ENCODE data around the gene SLC25A45.

SLC25A45 gene

DNA sequence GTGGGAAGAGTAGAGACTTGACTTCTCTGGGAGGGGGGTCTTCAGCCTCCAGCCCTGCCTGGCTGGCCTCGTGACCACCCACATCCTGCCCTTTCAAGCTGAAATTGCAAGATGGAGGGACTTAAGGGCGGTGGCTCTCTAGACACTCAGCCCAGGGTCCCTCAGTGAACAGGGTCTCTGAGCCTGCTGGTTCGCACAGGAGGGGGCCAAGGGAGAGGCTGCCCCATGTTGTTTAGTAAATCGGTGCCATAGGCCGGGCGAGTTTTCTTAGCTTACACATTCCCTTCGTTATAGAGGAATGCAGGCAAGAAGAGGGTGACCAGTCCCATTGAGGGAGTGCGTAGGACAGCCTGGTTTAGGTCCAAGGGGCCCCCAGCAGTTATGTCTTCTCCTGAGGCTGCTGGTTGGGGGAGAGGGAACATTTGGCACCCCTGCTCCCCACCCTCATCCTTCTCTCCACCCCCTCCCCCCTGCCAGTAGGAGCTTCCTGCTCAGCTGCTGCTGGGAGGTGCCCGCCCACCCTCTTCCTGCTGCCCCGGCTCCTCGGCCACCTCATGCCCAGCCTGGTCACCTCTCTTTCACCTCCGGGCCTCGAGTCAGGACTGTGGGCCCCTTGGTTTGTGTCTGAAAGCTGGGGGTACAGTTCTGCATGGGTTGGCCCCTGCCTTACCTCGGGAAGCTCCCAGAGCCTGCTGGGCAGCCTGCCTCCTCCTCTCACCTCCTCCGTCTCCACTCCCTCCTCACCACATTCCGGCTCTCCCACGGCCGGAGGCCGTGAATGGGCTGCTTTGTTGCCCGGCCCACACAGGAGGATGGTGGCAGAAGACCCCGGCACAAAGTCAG, 7.9 kb upstream of the SLC25A45 start:
- Histone ChIP-seq H3K4me1 (peaks cover 2% of the 10 kb centered on the region), H3K9me3 (ENCODE audit: control insufficient read depth, low read length) (no peaks in the 10 kb centered on the region), H3K4me2 (ENCODE audit: low read length) (no peak overlapping the region), H3K9ac (no peak overlapping the region), H2AFZ (no peak overlapping the region), H3K27ac (peak overlapping the region; percentile 51), H3K4me3 (ENCODE audit: low read depth, low read length) (no peak overlapping the region), H3K36me3 (ENCODE audit: control insufficient read depth, insufficient read depth, low read length) (no peaks in the 10 kb centered on the region), H3K79me2 (peaks cover 7% of the 10 kb centered on the region), H3K27me3 (ENCODE audit: control insufficient read depth, insufficient read depth, low read length) (no peaks in the 10 kb centered on the region)
- TF ChIP-seq, protein P1, sequence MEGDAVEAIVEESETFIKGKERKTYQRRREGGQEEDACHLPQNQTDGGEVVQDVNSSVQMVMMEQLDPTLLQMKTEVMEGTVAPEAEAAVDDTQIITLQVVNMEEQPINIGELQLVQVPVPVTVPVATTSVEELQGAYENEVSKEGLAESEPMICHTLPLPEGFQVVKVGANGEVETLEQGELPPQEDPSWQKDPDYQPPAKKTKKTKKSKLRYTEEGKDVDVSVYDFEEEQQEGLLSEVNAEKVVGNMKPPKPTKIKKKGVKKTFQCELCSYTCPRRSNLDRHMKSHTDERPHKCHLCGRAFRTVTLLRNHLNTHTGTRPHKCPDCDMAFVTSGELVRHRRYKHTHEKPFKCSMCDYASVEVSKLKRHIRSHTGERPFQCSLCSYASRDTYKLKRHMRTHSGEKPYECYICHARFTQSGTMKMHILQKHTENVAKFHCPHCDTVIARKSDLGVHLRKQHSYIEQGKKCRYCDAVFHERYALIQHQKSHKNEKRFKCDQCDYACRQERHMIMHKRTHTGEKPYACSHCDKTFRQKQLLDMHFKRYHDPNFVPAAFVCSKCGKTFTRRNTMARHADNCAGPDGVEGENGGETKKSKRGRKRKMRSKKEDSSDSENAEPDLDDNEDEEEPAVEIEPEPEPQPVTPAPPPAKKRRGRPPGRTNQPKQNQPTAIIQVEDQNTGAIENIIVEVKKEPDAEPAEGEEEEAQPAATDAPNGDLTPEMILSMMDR (IDR thresholded peaks at IDR 0.05): no peak

DNA sequence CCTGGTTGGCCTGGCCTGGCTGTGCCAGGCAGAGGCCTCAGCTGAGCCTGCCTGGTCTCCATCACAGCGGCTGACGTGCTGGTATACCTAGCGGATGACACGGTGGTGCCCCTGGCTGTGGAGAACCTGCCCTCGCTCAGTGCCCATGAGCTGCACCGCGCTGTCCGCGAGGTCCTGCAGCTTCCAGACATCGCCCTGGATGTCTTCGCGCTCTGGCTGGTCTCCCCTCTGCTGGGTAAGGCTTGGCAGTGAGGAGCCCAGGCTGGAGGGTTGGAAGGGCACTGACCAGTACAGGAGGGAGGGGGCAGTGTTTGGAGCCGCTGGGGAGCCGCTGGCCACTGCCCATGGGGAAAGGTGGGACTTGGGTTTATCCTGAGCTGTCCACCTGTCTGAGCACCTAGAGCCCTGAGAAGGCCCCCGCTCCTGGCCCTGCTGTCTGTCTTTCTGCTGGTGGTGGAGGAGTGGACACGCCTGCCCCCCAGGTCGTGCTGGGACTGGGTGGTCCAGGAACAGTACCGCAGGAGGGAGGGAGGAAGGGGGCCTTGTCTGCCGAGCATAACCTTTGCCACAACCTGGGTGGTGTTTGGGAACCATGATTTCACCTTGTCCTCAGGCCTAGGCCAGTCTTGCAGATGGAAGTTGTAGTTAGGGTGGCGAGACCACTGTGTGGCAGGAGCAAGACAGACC, 7.0 kb upstream of the SLC25A45 start:
- Histone ChIP-seq H3K4me1 (peaks cover 2% of the 10 kb centered on the region), H3K9ac (no peak overlapping the region), H3K36me3 (ENCODE audit: control insufficient read depth, insufficient read depth, low read length) (no peaks in the 10 kb centered on the region), H3K79me2 (peaks cover 7% of the 10 kb centered on the region), H3K4me2 (ENCODE audit: low read length) (no peak overlapping the region), H3K9me3 (ENCODE audit: control insufficient read depth, low read length) (no peaks in the 10 kb centered on the region), H3K27me3 (ENCODE audit: control insufficient read depth, insufficient read depth, low read length) (no peaks in the 10 kb centered on the region), H2AFZ (no peak overlapping the region), H3K27ac (peak overlapping the region; percentile 51), H3K4me3 (ENCODE audit: low read depth, low read length) (no peak overlapping the region)
- TF ChIP-seq, protein P1 (IDR thresholded peaks at IDR 0.05): no peak

- Histone ChIP-seq H3K4me2 (ENCODE audit: low read length) (no peak overlapping the region), H2AFZ (no peak overlapping the region), H3K79me2 (peaks cover 7% of the 10 kb centered on the region), H3K4me1 (peaks cover 2% of the 10 kb centered on the region), H3K36me3 (ENCODE audit: control insufficient read depth, insufficient read depth, low read length) (no peaks in the 10 kb centered on the region), H3K9ac (no peak overlapping the region), H3K4me3 (ENCODE audit: low read depth, low read length) (no peak overlapping the region), H3K27ac (peak overlapping the region; percentile 32), H3K9me3 (ENCODE audit: control insufficient read depth, low read length) (no peaks in the 10 kb centered on the region), H3K27me3 (ENCODE audit: control insufficient read depth, insufficient read depth, low read length) (no peaks in the 10 kb centered on the region)
- TF ChIP-seq, protein P1 (IDR thresholded peaks at IDR 0.05): no peak
Measured at GRCh38 chr11:65388731-65389130, 6.3 kb upstream of the SLC25A45 start.

DNA sequence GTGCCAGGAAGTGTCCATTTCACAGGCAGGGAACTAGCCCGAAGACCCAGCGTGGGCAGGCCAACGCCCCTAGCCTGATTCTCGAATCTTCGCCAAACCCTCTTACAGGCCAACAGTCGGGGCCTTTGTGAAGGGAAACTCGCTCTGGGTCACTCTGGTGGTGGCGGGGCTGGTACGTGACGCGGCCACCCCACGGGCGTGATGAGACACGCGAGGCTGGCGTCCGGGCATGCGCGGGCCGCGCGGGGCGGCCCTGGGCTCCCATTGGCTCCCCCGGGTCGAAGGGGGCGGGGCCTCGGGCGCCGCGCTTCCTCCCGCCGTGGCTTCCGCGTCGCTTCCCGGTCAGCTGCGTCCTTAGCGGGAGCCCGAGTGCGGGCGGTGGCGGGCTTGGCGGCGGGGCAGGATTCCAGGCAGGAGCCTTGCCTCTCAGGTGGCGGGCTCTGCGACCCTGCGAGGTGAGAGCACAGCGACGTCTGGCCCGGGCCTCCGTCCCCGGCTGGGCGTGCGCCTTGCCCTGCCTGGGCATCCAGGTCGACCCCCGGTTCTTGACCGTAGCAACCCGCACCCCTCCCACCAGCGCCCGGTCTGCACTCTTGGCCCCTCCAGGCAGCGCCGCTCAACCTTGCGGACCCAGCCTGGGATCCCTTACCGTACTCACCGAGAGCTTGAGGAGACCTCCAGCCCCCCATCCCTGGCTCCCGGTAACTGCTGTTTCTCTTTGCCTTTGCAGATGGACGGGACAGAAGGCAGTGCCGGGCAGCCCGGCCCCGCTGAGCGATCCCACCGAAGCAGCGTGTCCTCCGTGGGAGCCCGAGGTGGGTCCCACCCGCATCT, 4.1 kb upstream of the SLC25A45 start, which contains the start of gene FRMD8:
TSS of gene FRMD8 (plus strand) at position 331 of the 834 bp plus-strand sequence. CDS start at position 731, 400 bp downstream.
- Histone ChIP-seq H2AFZ (peak within 1 kb of the TSS; percentile 86), H3K4me3 (ENCODE audit: low read depth, low read length) (peak within 1 kb of the TSS; percentile 91), H3K9ac (peak within 1 kb of the TSS; percentile 67), H3K36me3 (ENCODE audit: control insufficient read depth, insufficient read depth, low read length) (no peaks in the 10 kb centered on the region), H3K9me3 (ENCODE audit: control insufficient read depth, low read length) (no peaks in the 10 kb centered on the region), H3K79me2 (no peaks in the 10 kb centered on the region), H3K27ac (peak within 1 kb of the TSS; percentile 75), H3K27me3 (ENCODE audit: control insufficient read depth, insufficient read depth, low read length) (no peaks in the 10 kb centered on the region), H3K4me1 (peaks cover 6% of the 10 kb centered on the region), H3K4me2 (ENCODE audit: low read length) (peak within 1 kb of the TSS; percentile 85)
- TF ChIP-seq, protein P1 (IDR thresholded peaks at IDR 0.05): no peak
